Left ventricle myocardium superior (tissue), 1 donor: Measurements from ENCODE around the gene PTPRN2. TPM values are rescaled to one million over a fixed set of nuclear protein-coding genes. Genes with fewer than 3 reads are reported as not detected.
"Not testable (repeated sequence)": the region's sequence is repeated elsewhere in the genome, so short reads cannot be mapped to it uniquely, and the experiment has no call there.

Experiments used
- ATAC-seq: fragments of 200-7000 bp; cut with Tn5 transposase; one replicate; pipeline ENCODE4 v1.9.1; 2020; ENCODE audit warnings: mild to moderate bottlenecking, moderate library complexity
- DNase-seq: peaks from one replicate; pipeline ENCODE4 v3.0.0-alpha.2; 2020
- intact Hi-C: fragments of 100-400 bp; cut with micrococcal nuclease; formaldehyde crosslinking; loops from one replicate; pipeline ENCODE4 v1.11.0; 2022
- total RNA-seq: library from RNA; stranded (reverse); fragmentation: NEBNext Ultra II Directional; extraction: Animal tissue kit (Norgen Biotek cat#: 25700); gene quantifications from one replicate; pipeline ENCODE4 v1.2.1, GENCODE V29; 2021
- donor health status: DM: no; HTN: yes; CAD: no; lungs with severe emphysema.

PTPRN2 gene
- total RNA-seq, 1 donor from 2014 or later = 1.3 TPM

- ATAC-seq, intact Hi-C loops, DNase-seq: not testable (repeated sequence)
These were observed 255.1 kb downstream of the PTPRN2 start for GRCh38 chr7:158332516-158332915.

- DNase-seq, ATAC-seq, intact Hi-C loops: not testable (repeated sequence)
These were observed 255.7 kb downstream of the PTPRN2 start for GRCh38 chr7:158331826-158332450.

- DNase-seq = no peak
- ATAC-seq = no peak
- intact Hi-C loops = no loop called here
These were observed 257.9 kb downstream of the PTPRN2 start for GRCh38 chr7:158329686-158330085.

GRCh38 chr7:158329014-158329610 lies 258.5 kb downstream of the PTPRN2 start:
- ATAC-seq (no peak), DNase-seq (no peak)
- intact Hi-C loops = no loop called here

- DNase-seq = no peak
- intact Hi-C loops = no loop called here
- ATAC-seq = no peak
These were observed 259.1 kb downstream of the PTPRN2 start for GRCh38 chr7:158328376-158329013.

GRCh38 chr7:158327571-158328180 lies 259.9 kb downstream of the PTPRN2 start:
- DNase-seq = no peak
- intact Hi-C loops = no loop called here
- no peak for ATAC-seq

GRCh38 chr7:158327012-158327411 lies 260.6 kb downstream of the PTPRN2 start:
- intact Hi-C loops = no loop called here
- ATAC-seq (no peak), DNase-seq (no peak)

- intact Hi-C loops = no loop called here
- peak; percentile 13 for ATAC-seq
- DNase-seq = no peak
These were observed 261.9 kb downstream of the PTPRN2 start for GRCh38 chr7:158325530-158326381.

- intact Hi-C loops = no loop called here
- no peak for DNase-seq
- no peak for ATAC-seq
These were observed 262.9 kb downstream of the PTPRN2 start for GRCh38 chr7:158324397-158325360.

GRCh38 chr7:158323741-158324396 lies 263.8 kb downstream of the PTPRN2 start:
- ATAC-seq (no peak), DNase-seq (no peak)
- intact Hi-C loops = no loop called here

- DNase-seq = no peak
- intact Hi-C loops = no loop called here
- no peak for ATAC-seq
These were observed 264.8 kb downstream of the PTPRN2 start for GRCh38 chr7:158322616-158323530.

- DNase-seq (no peak), ATAC-seq (no peak)
- intact Hi-C loops = no loop called here
These were observed 265.5 kb downstream of the PTPRN2 start for GRCh38 chr7:158321936-158322615.

- no peak for DNase-seq
- ATAC-seq = no peak
- intact Hi-C loops = no loop called here
These were observed 266.4 kb downstream of the PTPRN2 start for GRCh38 chr7:158321056-158321700.

- intact Hi-C loops = no loop called here
- no peak for DNase-seq
- ATAC-seq = no peak
These were observed 267.3 kb downstream of the PTPRN2 start for GRCh38 chr7:158320328-158320727.

- intact Hi-C loops = no loop called here
- no peak for ATAC-seq
- no peak for DNase-seq
These were observed 269.1 kb downstream of the PTPRN2 start for GRCh38 chr7:158318511-158318913.
